Ovary (tissue), 3 donors: ENCODE data around the gene INPP4A.

Experiments used
- CTCF ChIP-seq, 3 donors: fragments of 450-650 bp in 2 of 3; fragments of 200-600 bp in 1 of 3; IDR thresholded peaks; one replicate each; pipeline versions ENCODE4 v1.5.1 to v1.8.0; 2016 to 2022; ENCODE audit warnings: antibody characterized with exemption in 3 of 3, mild to moderate bottlenecking in 1 of 3
- POLR2A ChIP-seq: fragments of 450-650 bp; IDR thresholded peaks from one replicate; pipeline ENCODE4 v1.6.1; 2017; ENCODE audit warnings: antibody characterized with exemption, mild to moderate bottlenecking, moderate library complexity
- donor health status: DM: no; HTN: no; CAD: no.

GRCh38 chr2:98458667-98459380 is 14.2 kb downstream of the INPP4A start:
- TF ChIP-seq CTCF (IDR thresholded peaks at IDR 0.05) (no peak), POLR2A (no peak)
